Bone marrow (tissue), 2 donors: Measurements from ENCODE around the gene SMARCD1.

Experiments
- DNase-seq, 2 donors: peaks; one replicate each; lab custom pipeline; 2025; lab: John Stamatoyannopoulos, UW

SMARCD1 gene

GRCh38 chr12:50104417-50105366 is 19.6 kb downstream of the SMARCD1 start:
- no peak for DNase-seq

DNA sequence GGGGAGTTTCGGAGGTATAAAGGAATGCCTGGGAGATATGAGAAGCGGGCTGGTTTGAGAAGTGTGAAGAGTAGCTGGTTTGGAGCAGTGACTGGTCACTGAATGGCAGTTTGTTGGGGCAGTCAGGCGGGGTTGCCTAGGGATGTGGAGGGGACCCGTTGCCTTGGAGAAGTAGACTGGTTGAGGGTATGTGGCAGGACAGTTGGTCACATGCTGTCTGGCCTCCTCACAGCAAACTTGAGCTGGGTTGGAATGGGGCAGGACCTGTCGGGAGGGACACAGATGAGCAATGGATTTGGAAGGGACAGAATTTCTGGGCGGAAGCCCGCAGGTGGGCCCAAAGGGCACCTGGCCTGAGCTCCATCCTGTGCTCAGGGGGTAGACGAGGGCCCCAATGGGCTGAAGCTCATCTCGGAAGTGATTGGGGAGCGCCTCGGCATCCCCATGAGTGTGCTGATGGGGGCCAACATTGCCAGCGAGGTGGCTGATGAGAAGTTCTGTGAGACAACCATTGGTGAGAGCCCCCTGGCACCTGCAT is 20.8 kb downstream of the SMARCD1 start:
- no peak for DNase-seq

DNA sequence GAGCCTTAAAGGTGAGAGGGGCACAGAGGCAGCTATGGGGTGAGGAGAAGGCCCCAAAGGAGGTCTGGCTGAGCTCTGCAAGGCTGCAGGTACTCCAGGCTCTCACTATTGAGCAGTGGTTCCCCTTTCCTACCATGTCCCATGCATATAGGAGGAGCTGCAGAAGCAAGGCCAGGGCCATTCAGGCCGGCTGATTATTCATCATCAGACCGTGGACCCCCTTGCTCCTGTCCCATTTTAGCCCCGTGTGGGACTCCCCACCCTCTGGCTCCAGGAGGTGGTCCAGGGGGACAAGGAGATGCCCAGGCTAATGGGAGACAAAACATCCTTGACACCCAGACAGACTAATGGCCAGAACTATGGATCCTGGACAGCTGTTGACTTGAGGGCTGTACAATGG is 21.8 kb downstream of the SMARCD1 start:
- DNase-seq = no peak

GRCh38 chr12:50107416-50108268 is 22.5 kb downstream of the SMARCD1 start:
- no peak for DNase-seq

GRCh38 chr12:50109319-50109718 is 24.2 kb downstream of the SMARCD1 start:
- no peak for DNase-seq

DNA sequence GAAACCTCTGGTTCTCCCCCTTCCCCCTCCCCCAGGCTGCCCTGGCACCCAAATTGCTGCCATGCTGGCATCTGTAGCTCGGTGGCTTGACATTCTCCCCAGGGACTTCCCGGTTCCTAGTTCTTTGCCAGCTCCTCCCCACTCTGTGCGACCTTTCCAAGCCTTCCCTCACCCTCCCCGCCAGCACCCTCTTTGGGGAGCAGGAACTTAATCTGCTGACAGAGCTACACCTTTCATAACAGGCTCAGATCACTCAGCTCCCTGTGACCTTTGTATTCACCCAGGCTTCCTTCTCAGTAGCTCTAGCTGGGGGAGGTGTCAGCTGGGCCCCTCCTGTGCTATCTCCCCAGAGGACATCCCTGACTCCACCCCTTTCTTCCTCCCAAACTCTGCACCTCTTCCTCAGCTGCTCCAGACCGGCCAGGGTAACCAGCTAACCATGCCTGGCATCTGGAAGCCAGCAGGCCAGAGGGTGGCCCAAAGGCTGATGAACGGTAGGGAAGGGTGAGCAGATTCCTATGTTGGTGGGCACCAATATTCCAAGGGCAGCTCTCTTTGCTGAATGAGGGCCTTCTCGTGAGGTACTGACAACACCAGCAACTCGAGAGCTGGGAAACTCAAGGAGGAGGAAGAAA is 25.1 kb downstream of the SMARCD1 start:
- DNase-seq = no peak

DNA sequence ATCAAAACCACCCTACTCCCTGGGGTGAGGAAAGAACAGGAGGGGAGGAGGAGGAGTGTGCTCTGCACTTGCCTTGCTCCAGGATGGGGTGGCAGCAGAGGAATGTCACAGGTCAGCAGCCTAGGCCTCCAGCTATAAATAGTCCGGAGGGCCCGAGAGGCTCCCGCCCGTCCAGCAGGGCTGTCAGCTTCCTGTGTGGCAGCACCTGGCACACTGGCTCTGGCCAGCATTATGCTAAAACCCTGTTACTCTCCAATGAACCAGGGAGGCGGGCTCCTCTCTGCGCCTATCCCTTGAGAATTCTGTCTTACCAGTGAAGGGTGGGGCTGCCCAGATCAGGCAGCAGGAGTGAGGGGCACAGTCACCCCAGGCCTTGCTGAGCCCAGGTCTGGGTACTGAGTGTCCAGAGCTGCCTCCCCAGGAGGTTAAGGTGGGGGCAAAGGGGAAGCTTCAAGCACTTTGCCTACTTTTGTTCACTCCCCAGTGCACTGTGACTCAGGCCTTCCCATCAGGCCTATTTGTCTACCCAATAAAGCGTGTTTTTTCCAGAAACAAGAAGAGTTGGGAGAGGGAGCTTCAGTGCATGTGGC is 25.7 kb downstream of the SMARCD1 start:
- DNase-seq = no peak

- DNase-seq = no peak
These were observed 26.2 kb downstream of the SMARCD1 start for GRCh38 chr12:50111395-50111692.

- DNase-seq = peak; percentile 92 to 99
These were observed 26.7 kb downstream of the SMARCD1 start, which contains the start of gene COX14 for GRCh38 chr12:50111693-50112455. TSS of gene COX14 (plus strand) at chr12:50112236. CDS start at chr12:50120044, 7,808 bp downstream.

DNA sequence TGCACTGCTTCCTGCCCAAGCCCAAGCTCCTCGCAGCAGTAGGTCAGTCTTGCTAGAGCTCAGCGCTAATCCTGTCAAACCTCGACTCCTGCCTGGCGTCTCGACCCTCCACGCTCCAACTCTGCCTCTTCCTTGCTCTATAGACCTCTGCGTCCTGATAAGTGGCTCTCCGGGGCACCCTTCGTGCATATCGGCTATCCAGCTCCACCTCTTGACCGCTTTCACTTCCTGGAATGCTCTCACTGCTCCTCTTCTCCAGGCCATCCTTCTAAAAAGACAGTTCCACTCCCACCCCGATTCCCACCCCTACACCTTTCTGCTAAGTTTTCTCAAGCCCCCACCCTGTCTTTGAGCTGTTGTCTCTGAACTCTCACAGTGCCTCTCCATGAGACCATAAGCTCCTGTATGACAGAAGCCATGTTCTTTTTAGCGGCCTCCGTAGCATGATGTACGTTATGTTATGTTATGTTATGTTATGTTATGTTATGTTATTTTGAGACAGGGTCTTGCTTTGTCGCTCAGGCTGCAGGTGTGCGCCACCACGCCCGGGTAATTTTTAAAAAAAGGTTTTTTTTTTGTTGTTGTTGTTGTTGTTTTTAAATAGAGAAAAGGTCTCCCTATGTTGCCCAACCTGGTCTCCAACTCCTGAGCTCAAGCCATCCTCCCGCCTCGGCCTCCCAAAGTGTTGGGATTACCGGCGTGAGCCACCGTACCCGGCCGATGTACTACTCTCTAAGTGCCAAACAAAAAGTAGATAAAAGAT is 27.5 kb downstream of the SMARCD1 start:
- DNase-seq = peak in 1 of 2 donors; percentile 12

DNA sequence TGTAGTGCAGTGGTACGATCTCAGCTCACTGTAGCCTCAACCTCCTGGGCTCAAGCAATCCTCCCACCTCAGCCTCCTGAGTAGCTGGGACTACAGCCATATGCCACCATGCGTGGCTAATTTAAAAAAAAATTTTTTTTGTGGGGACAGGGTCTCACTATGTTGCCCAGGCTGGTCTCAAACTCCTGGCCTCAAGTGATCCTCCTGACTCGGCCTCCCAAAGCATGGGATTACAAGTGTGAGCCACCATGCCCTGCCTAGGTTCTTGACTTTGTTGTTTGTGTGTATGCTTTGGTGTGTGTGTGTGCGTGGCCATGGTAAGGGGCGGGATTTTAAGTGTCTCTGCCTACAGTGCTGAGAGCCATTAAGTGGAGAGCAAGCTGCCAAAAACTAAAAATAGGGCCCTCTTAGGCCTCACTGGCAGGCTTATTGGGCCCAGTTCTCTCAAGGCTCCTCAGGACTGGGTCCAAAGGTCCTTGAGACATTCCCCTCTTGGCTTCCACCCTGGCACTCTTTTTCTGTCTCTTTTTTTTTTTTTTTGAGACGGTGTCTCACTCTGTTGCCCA is 32.0 kb downstream of the SMARCD1 start:
- DNase-seq = no peak

- DNase-seq = no peak
These were observed 34.2 kb downstream of the SMARCD1 start for GRCh38 chr12:50119387-50119786.

DNA sequence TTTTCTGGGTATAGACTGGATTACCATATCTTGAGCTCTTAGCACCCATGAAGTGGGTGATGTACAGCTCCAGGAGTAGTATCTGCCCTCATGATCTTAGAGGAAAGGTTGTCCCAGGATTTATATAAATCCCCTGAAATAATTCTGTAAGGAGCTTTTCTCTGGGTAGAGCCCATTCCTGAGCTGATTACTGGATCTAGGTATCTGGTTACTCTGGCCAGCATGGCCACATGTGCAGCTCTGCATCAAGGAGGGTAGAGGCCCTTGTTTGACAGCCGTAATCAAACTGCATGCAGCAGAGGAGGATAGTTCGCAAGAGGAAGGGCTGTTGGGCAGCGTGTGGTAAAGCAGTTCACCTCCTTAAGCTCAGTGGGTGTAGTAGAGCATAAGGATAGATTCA is 35.4 kb downstream of the SMARCD1 start:
- no peak for DNase-seq

DNA sequence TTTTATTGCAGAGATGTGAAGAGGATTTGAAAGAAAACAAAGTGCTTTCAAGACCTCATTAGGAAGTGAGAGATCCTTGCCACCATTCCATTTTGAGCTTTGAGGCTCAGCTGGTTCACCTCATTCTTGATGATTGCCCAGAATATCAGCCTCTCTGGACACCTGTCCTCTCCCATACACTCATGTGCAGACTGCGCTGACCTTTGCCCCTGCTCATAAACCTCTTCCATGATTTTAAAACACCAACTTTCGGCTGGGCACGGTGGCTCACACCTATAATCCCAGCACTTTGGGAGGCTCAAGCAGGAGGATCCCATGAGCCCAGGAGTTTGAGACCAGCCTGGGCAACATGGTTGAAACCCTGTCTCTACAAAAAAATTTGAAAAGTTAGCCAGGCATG is 35.8 kb downstream of the SMARCD1 start:
- DNase-seq = no peak

DNA sequence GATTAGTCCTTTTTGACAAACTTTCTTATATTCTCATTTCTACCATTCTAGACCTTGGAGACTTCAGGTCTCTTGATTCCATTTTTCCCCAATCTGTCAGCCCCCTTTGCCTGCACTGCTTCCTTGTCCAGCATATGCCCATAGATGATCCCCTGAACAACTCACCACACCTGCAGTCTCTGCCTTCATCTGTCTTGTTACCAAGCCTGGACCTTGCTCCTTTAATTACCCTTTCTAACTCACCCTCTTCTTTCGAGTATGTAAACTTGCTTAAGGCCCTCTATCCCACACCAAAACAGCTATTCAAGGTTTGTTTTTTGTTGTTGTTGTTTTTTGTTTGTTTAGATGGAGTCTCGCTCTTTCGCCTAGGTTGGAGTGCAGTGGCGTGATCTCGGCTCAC is 36.5 kb downstream of the SMARCD1 start:
- DNase-seq = no peak

- DNase-seq = no peak
These were observed 38.1 kb downstream of the SMARCD1 start for GRCh38 chr12:50123203-50123602.

DNA sequence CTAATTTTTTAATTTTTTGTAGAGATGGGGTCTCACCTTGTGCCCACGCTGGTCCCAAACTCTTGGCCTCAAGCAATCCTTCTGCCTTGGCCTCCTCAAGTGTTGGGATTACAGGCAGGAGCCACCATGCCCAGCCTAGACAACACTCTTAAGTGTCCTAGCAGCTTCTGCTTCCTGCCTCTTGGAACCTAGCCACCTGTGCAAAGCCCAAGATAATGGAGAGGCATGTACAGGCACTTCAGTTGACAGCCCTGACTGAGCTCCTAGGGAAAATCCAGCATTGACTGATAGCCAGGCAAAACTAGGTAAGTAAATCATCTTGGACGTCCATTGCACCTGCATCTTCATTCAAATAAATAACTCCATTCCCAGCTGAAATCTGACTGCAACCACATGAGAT is 42.4 kb downstream of the SMARCD1 start:
- DNase-seq = no peak

- DNase-seq = no peak
These were observed 44.1 kb downstream of the SMARCD1 start for GRCh38 chr12:50129290-50129689.

- peak in 1 of 2 donors; percentile 43 for DNase-seq
These were observed 47.5 kb downstream of the SMARCD1 start for GRCh38 chr12:50132505-50133135.
